Astrocyte of the spinal cord (primary cell): ENCODE data around the gene NUDT9.
"Not testable (repeated sequence)": the region's sequence is repeated elsewhere in the genome, so short reads cannot be mapped to it uniquely, and the experiment has no call there.

Experiments
- DNase-seq: peaks from one replicate; pipeline ENCODE4 v3.0.0; 2011; ENCODE audit warnings: low read depth, low spot score
- H3K4me3 ChIP-seq: 2 replicates; pipeline ENCODE4 v1.5.1; 2011; ENCODE audit warnings: low read depth, mild to moderate bottlenecking, low read length, moderate library complexity
- in situ Hi-C: cut with HindIII; loops from 2 replicates; pipeline ENCODE4 v1.10.0; 2017; ENCODE audit warnings: low sequenced_read_pairs
- TF ChIP-seq, protein P1 (sequence below): IDR thresholded peaks from 2 replicates; pipeline ENCODE4 v1.5.1; 2012; ENCODE audit warnings: low read depth, mild to moderate bottlenecking, low read length, inconsistent platforms

The NUDT9 gene

DNA sequence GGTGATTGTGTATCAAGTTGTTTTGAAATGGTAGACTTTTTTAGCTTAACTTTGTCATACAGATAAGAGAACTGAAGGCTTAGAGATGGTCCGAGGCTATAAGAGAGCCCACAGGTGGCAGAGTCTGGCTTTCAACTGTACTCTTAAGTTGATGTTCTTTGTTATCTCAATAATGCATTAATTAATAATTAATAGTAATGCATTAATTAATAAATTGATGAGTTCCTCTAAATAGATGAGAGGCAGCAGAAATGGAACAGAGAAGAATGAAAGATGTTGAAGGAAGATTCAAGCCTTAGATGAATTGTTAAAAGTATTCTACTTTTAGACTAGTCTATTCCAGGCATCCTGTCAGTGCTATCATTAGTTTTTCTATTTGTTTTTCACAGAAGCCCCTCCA, 22.4 kb downstream of the NUDT9 start:
- no peak for DNase-seq
- in situ Hi-C loops: no loop called here
- TF ChIP-seq, protein P1, sequence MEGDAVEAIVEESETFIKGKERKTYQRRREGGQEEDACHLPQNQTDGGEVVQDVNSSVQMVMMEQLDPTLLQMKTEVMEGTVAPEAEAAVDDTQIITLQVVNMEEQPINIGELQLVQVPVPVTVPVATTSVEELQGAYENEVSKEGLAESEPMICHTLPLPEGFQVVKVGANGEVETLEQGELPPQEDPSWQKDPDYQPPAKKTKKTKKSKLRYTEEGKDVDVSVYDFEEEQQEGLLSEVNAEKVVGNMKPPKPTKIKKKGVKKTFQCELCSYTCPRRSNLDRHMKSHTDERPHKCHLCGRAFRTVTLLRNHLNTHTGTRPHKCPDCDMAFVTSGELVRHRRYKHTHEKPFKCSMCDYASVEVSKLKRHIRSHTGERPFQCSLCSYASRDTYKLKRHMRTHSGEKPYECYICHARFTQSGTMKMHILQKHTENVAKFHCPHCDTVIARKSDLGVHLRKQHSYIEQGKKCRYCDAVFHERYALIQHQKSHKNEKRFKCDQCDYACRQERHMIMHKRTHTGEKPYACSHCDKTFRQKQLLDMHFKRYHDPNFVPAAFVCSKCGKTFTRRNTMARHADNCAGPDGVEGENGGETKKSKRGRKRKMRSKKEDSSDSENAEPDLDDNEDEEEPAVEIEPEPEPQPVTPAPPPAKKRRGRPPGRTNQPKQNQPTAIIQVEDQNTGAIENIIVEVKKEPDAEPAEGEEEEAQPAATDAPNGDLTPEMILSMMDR: no peak
- H3K4me3 ChIP-seq: no peak overlapping the region

DNA sequence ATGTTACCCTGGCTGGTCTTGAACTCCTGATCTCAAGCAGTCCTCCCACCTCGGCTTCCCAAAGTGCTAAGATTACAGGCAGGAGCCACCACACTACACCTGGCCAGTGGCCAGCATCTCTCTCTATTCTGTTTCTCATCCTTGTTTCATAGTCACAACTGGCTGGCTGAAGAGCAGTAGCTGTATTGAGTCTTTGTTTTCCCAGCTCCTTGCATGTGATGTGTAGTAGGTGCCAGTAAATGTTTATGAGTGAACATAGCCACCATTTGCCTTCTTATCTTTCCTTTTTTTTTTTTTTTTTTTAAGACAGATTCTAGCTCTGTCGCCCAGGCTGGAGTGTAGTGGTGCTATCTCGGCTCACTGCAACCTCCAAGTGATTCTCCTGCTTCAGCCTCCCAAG, 23.6 kb downstream of the NUDT9 start:
- DNase-seq: no peak
- in situ Hi-C loops: no loop called here
- H3K4me3 ChIP-seq: no peak overlapping the region

DNA sequence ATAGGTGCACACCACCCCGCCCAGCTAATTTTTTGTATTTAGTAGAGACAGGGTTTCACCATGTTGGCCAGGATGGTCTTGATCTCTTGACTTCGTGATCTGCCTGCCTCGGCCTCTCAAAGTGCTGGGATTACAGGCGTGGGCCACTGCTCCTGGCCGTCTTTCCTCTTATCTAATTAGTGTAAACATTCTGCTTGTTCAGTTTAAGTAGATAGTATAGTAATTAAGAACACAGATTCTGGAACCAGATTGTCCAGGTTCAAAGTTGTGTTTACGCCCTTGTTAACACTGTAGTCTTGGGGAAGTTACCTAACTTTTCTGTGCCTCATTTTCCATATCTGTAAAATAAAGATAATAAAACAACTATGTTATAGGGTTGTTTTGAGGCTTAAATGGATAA, 24.0 kb downstream of the NUDT9 start:
- DNase-seq, in situ Hi-C loops: not testable (repeated sequence)

More for the DNA sequence above, 23.6 kb downstream of the NUDT9 start:
- TF ChIP-seq, protein P1: no peak

DNA sequence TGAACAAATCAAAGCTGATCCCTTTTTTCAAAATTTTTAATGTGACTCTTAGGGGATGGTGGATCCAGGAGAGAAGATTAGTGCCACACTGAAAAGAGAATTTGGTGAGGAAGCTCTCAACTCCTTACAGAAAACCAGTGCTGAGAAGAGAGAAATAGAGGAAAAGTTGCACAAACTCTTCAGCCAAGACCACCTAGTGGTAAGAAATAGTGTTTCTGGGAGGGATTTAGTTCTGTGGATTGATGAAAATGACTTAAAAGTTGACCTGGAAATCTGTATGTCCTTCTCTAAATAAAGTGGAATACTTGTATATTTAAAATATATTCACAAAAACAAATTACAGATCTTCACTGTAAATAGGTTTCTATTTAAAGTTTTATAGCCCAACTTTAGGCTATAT, 29.2 kb downstream of the NUDT9 start:
- in situ Hi-C loops: no loop called here
- no peak for DNase-seq
- TF ChIP-seq, protein P1: no peak

More for the DNA sequence above, 24.0 kb downstream of the NUDT9 start:
- not testable (repeated sequence) for H3K4me3 ChIP-seq

DNA sequence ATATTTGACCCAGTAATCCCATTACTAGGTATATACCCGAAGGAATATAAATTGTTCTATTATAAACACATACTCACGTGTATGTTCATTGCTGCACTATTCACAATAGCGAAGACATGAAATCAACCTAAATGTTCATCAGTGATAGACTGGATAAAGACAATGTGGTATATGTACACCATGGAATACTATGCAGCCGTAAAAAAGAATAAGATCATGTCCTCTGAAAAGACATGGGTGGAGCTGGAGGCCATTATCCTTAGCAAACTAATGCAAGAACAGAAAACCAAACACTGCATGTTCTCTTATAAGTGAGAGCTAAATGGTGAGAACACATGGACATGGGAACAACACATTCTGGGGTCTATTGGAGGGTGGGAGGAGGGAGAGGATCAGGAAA, 36.5 kb downstream of the NUDT9 start:
- TF ChIP-seq, protein P1: no peak
- H3K4me3 ChIP-seq: no peak overlapping the region
- no peak for DNase-seq
- in situ Hi-C loops: no loop called here

More for the DNA sequence above, 29.2 kb downstream of the NUDT9 start:
- H3K4me3 ChIP-seq: no peak overlapping the region

DNA sequence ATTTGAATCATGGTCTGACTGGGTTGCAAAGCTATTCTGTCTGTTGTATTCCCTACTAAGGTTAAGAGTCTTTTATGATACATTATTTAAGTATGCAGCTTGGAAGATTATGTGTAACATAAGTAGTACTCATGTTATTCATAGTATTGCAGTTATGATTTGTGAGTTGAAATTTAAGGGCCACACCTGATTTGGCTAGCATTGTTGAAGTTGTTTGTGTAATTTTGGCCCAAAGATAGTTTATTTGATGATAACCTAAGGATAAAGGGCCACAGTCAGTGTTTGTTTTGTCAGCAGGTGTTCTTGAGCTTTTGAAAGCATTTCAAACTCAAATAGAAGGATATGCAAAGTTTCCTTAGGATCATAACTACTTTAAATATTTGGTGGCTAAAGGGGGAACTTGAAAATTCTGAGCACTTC, 38.9 kb downstream of the NUDT9 start:
- no peak overlapping the region for H3K4me3 ChIP-seq
- TF ChIP-seq, protein P1: no peak
- DNase-seq: peak; percentile 49
- in situ Hi-C loops: no loop called here

DNA sequence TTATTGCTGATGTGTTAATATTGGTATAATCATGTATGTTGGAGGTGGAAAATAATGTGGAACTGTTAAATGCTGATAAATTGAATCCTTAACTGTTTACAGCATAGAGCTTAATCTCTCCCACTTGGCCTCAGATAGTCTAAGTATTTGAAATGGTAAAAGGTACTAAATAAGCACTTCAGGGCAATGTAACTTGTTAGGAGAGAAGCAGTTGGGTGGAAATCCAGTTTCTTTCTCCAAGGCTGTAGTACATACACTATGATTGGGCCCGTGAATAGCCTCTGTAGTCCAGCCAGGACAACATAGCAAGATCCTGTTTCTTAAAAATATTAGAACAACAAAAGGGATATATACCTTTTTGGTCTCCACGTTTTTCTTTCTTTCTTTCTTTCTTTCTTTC, 39.7 kb downstream of the NUDT9 start:
- in situ Hi-C loops: no loop called here
- H3K4me3 ChIP-seq: no peak overlapping the region
- TF ChIP-seq, protein P1: no peak

More for the DNA sequence above, 39.7 kb downstream of the NUDT9 start:
- no peak for DNase-seq
